ENCODE data around the gene HSPA4L.

HSPA4L gene

GRCh38 chr4:127828121-127828520 is 46.0 kb downstream of the HSPA4L start:
- Histone ChIP-seq H2AK5ac (ENCODE audit: low read length, severe bottlenecking) (no peak overlapping the region), H2BK12ac (ENCODE audit: low read length in 2 of 2) (no peak overlapping the region), H3K36me3 (ENCODE audit: control insufficient read depth in 1 of 2, insufficient read depth in 2 of 2, low read depth in 1 of 2, low read length in 2 of 2) (peaks cover 0 to 50% of the 10 kb centered on the region in 2 experiments), H3K27ac (ENCODE audit: low read length, poor library complexity, severe bottlenecking) (no peak overlapping the region), H3K27me3 (ENCODE audit: control insufficient read depth in 1 of 2, insufficient read depth in 1 of 2, low read length in 2 of 2) (no peaks in the 10 kb centered on the region), H3K4me3 (ENCODE audit: insufficient read depth in 1 of 2, low read depth in 1 of 2, low read length in 2 of 2) (no peak overlapping the region), H3K79me1 (replicated peaks; ENCODE audit: low read length, poor library complexity, severe bottlenecking) (no peaks in the 10 kb centered on the region), H4K91ac (ENCODE audit: low read length) (no peak overlapping the region), H3K23ac (ENCODE audit: low read length in 2 of 2) (no peak overlapping the region), H3K4ac (ENCODE audit: low read depth in 1 of 2, low read length in 2 of 2) (no peak overlapping the region), H3K9me3 (ENCODE audit: control insufficient read depth, low read length) (no peaks in the 10 kb centered on the region), H2AFZ (ENCODE audit: low read depth, low read length) (no peak overlapping the region), H2BK120ac (ENCODE audit: low read depth, low read length) (no peak overlapping the region), H2BK15ac (ENCODE audit: low read depth, poor library complexity, severe bottlenecking) (no peak overlapping the region), H3K14ac (ENCODE audit: low read length in 2 of 2) (no peak overlapping the region), H2BK5ac (ENCODE audit: low read depth, low read length, poor library complexity, severe bottlenecking) (no peak overlapping the region), H3K9ac (ENCODE audit: low read length) (no peak overlapping the region), H3K18ac (ENCODE audit: low read depth in 1 of 2, low read length in 2 of 2) (no peak overlapping the region), H3K4me2 (ENCODE audit: low read length, poor library complexity, severe bottlenecking) (no peak overlapping the region), H3K4me1 (ENCODE audit: control insufficient read depth, insufficient read depth, low read depth, low read length) (no peaks in the 10 kb centered on the region), H4K8ac (ENCODE audit: low read length) (no peak overlapping the region)
- no CpG with 5 or more reads among the region's 2 CpGs for WGBS
- DNase-seq = no peak

- Histone ChIP-seq H3K4me2 (ENCODE audit: low read length, poor library complexity, severe bottlenecking) (no peak overlapping the region), H2BK12ac (ENCODE audit: low read length in 2 of 2) (no peak overlapping the region), H3K4ac (ENCODE audit: low read depth in 1 of 2, low read length in 2 of 2) (no peak overlapping the region), H2AK5ac (ENCODE audit: low read length, severe bottlenecking) (no peak overlapping the region), H3K27ac (ENCODE audit: low read length, poor library complexity, severe bottlenecking) (no peak overlapping the region), H3K27me3 (ENCODE audit: control insufficient read depth in 1 of 2, insufficient read depth in 1 of 2, low read length in 2 of 2) (no peaks in the 10 kb centered on the region), H4K8ac (ENCODE audit: low read length) (no peak overlapping the region), H2AFZ (ENCODE audit: low read depth, low read length) (no peak overlapping the region), H3K36me3 (ENCODE audit: control insufficient read depth in 1 of 2, insufficient read depth in 2 of 2, low read depth in 1 of 2, low read length in 2 of 2) (peaks cover 0 to 49% of the 10 kb centered on the region in 2 experiments), H2BK15ac (ENCODE audit: low read depth, poor library complexity, severe bottlenecking) (no peak overlapping the region), H3K14ac (ENCODE audit: low read length in 2 of 2) (no peak overlapping the region), H3K18ac (ENCODE audit: low read depth in 1 of 2, low read length in 2 of 2) (no peak overlapping the region), H3K9ac (ENCODE audit: low read length) (no peak overlapping the region), H3K4me1 (ENCODE audit: control insufficient read depth, insufficient read depth, low read depth, low read length) (no peaks in the 10 kb centered on the region), H3K79me1 (replicated peaks; ENCODE audit: low read length, poor library complexity, severe bottlenecking) (no peaks in the 10 kb centered on the region), H3K23ac (ENCODE audit: low read length in 2 of 2) (no peak overlapping the region), H4K91ac (ENCODE audit: low read length) (no peak overlapping the region), H3K4me3 (ENCODE audit: insufficient read depth in 1 of 2, low read depth in 1 of 2, low read length in 2 of 2) (no peak overlapping the region), H2BK5ac (ENCODE audit: low read depth, low read length, poor library complexity, severe bottlenecking) (no peak overlapping the region), H3K9me3 (ENCODE audit: control insufficient read depth, low read length) (no peaks in the 10 kb centered on the region), H2BK120ac (ENCODE audit: low read depth, low read length) (no peak overlapping the region)
- DNase-seq = no peak
Observed at GRCh38 chr4:127829014-127829413, 46.9 kb downstream of the HSPA4L start.

GRCh38 chr4:127832585-127832984 is 50.5 kb downstream of the HSPA4L start:
- Histone ChIP-seq H3K27me3 (ENCODE audit: control insufficient read depth in 1 of 2, insufficient read depth in 1 of 2, low read length in 2 of 2) (no peaks in the 10 kb centered on the region), H3K4ac (ENCODE audit: low read depth in 1 of 2, low read length in 2 of 2) (no peak overlapping the region), H3K36me3 (ENCODE audit: control insufficient read depth in 1 of 2, insufficient read depth in 2 of 2, low read depth in 1 of 2, low read length in 2 of 2) (peaks cover 0 to 33% of the 10 kb centered on the region in 2 experiments), H3K79me1 (replicated peaks; ENCODE audit: low read length, poor library complexity, severe bottlenecking) (peaks cover 2% of the 10 kb centered on the region), H3K23ac (ENCODE audit: low read length in 2 of 2) (no peak overlapping the region), H3K4me1 (ENCODE audit: control insufficient read depth, insufficient read depth, low read depth, low read length) (no peaks in the 10 kb centered on the region), H3K18ac (ENCODE audit: low read depth in 1 of 2, low read length in 2 of 2) (no peak overlapping the region), H2BK120ac (ENCODE audit: low read depth, low read length) (no peak overlapping the region), H3K9me3 (ENCODE audit: control insufficient read depth, low read length) (no peaks in the 10 kb centered on the region), H4K91ac (ENCODE audit: low read length) (no peak overlapping the region), H3K4me2 (ENCODE audit: low read length, poor library complexity, severe bottlenecking) (no peak overlapping the region), H3K9ac (ENCODE audit: low read length) (no peak overlapping the region), H2AK5ac (ENCODE audit: low read length, severe bottlenecking) (no peak overlapping the region), H2BK15ac (ENCODE audit: low read depth, poor library complexity, severe bottlenecking) (no peak overlapping the region), H4K8ac (ENCODE audit: low read length) (no peak overlapping the region), H3K14ac (ENCODE audit: low read length in 2 of 2) (no peak overlapping the region), H3K4me3 (ENCODE audit: insufficient read depth in 1 of 2, low read depth in 1 of 2, low read length in 2 of 2) (no peak overlapping the region), H2BK12ac (ENCODE audit: low read length in 2 of 2) (no peak overlapping the region), H2AFZ (ENCODE audit: low read depth, low read length) (no peak overlapping the region), H3K27ac (ENCODE audit: low read length, poor library complexity, severe bottlenecking) (no peak overlapping the region), H2BK5ac (ENCODE audit: low read depth, low read length, poor library complexity, severe bottlenecking) (no peak overlapping the region)
- WGBS = no CpG with 5 or more reads among the region's 4 CpGs
- DNase-seq = no peak

GRCh38 chr4:127843704-127844600 is 61.8 kb downstream of the HSPA4L start:
- Histone ChIP-seq H2BK5ac (ENCODE audit: low read depth, low read length, poor library complexity, severe bottlenecking) (no peak overlapping the region), H3K27ac (ENCODE audit: low read length, poor library complexity, severe bottlenecking) (no peak overlapping the region), H3K23ac (ENCODE audit: low read length in 2 of 2) (no peak overlapping the region), H3K36me3 (ENCODE audit: control insufficient read depth in 1 of 2, insufficient read depth in 2 of 2, low read depth in 1 of 2, low read length in 2 of 2) (peaks cover 0 to 13% of the 10 kb centered on the region in 2 experiments), H4K91ac (ENCODE audit: low read length) (no peak overlapping the region), H2BK15ac (ENCODE audit: low read depth, poor library complexity, severe bottlenecking) (no peak overlapping the region), H3K9me3 (ENCODE audit: control insufficient read depth, low read length) (peaks cover 24% of the 10 kb centered on the region), H2BK12ac (ENCODE audit: low read length in 2 of 2) (no peak overlapping the region), H3K27me3 (ENCODE audit: control insufficient read depth in 1 of 2, insufficient read depth in 1 of 2, low read length in 2 of 2) (no peaks in the 10 kb centered on the region), H3K4me2 (ENCODE audit: low read length, poor library complexity, severe bottlenecking) (no peak overlapping the region), H4K8ac (ENCODE audit: low read length) (peak overlapping the region; percentile 7), H3K79me1 (replicated peaks; ENCODE audit: low read length, poor library complexity, severe bottlenecking) (peaks cover 23% of the 10 kb centered on the region), H3K4me1 (ENCODE audit: control insufficient read depth, insufficient read depth, low read depth, low read length) (no peaks in the 10 kb centered on the region), H3K18ac (ENCODE audit: low read depth in 1 of 2, low read length in 2 of 2) (no peak overlapping the region), H2BK120ac (ENCODE audit: low read depth, low read length) (no peak overlapping the region), H3K9ac (ENCODE audit: low read length) (no peak overlapping the region), H2AFZ (ENCODE audit: low read depth, low read length) (no peak overlapping the region), H3K14ac (ENCODE audit: low read length in 2 of 2) (no peak overlapping the region), H3K4ac (ENCODE audit: low read depth in 1 of 2, low read length in 2 of 2) (no peak overlapping the region), H2AK5ac (ENCODE audit: low read length, severe bottlenecking) (no peak overlapping the region), H3K4me3 (ENCODE audit: insufficient read depth in 1 of 2, low read depth in 1 of 2, low read length in 2 of 2) (no peak overlapping the region)
- WGBS = 96% methylated on average over 12 of the region's 12 CpGs
- no peak for DNase-seq
